ENCODE measurements around the gene DEPDC7. TPM values are rescaled to one million over a fixed set of nuclear protein-coding genes. Genes with fewer than 3 reads are reported as not detected.
A peak's percentile ranks its signal among the peaks of the same experiment; 100 is the strongest.

The DEPDC7 gene
- total and polyA plus RNA-seq, 4 donors = 3.1 to 12.7 (median 5.5) TPM

GRCh38 chr11:33065445-33066178 is 49.9 kb downstream of the DEPDC7 start:
- Histone ChIP-seq H3K9me3 (ENCODE audit: control insufficient read depth, insufficient read depth, low read length) (no peaks in the 10 kb centered on the region), H3K27me3 (ENCODE audit: control insufficient read depth, insufficient read depth, low read length) (no peaks in the 10 kb centered on the region), H3K4me3 (ENCODE audit: low read depth, low read length) (no peak overlapping the region), H3K27ac (ENCODE audit: low read depth, low read length) (no peak overlapping the region), H3K36me3 (ENCODE audit: control insufficient read depth, insufficient read depth, low read length) (peaks cover 57% of the 10 kb centered on the region), H3K4me1 (ENCODE audit: control insufficient read depth, insufficient read depth, low read length) (peaks cover 4% of the 10 kb centered on the region)
- 58% methylated on average over 13 of the region's 22 CpGs for WGBS (ENCODE audit: insufficient coverage)
- peak in 5 of 6 donors; percentile 10 to 76 (median 26) for DNase-seq (ENCODE audit: low read depth in 4 of 6, low spot score in 6 of 6)

- Histone ChIP-seq H3K36me3 (ENCODE audit: control insufficient read depth, insufficient read depth, low read length) (peaks cover 68% of the 10 kb centered on the region), H3K4me1 (ENCODE audit: control insufficient read depth, insufficient read depth, low read length) (peaks cover 4% of the 10 kb centered on the region), H3K9me3 (ENCODE audit: control insufficient read depth, insufficient read depth, low read length) (no peaks in the 10 kb centered on the region), H3K4me3 (ENCODE audit: low read depth, low read length) (no peak overlapping the region), H3K27ac (ENCODE audit: low read depth, low read length) (no peak overlapping the region), H3K27me3 (ENCODE audit: control insufficient read depth, insufficient read depth, low read length) (no peaks in the 10 kb centered on the region)
- WGBS (ENCODE audit: insufficient coverage) = 98% methylated on average over 3 of the region's 3 CpGs
- DNase-seq (ENCODE audit: low read depth in 4 of 6, low spot score in 6 of 6) = no peak
Measured at GRCh38 chr11:33067294-33067693, 51.6 kb downstream of the DEPDC7 start.

GRCh38 chr11:33068611-33069340 is 53.1 kb downstream of the DEPDC7 start:
- Histone ChIP-seq H3K9me3 (ENCODE audit: control insufficient read depth, insufficient read depth, low read length) (no peaks in the 10 kb centered on the region), H3K27ac (ENCODE audit: low read depth, low read length) (no peak overlapping the region), H3K4me1 (ENCODE audit: control insufficient read depth, insufficient read depth, low read length) (peaks cover 4% of the 10 kb centered on the region), H3K4me3 (ENCODE audit: low read depth, low read length) (no peak overlapping the region), H3K27me3 (ENCODE audit: control insufficient read depth, insufficient read depth, low read length) (no peaks in the 10 kb centered on the region), H3K36me3 (ENCODE audit: control insufficient read depth, insufficient read depth, low read length) (peaks cover 74% of the 10 kb centered on the region)
- DNase-seq (ENCODE audit: low read depth in 4 of 6, low spot score in 6 of 6) = no peak
- 100% methylated on average over 11 of the region's 17 CpGs for WGBS (ENCODE audit: insufficient coverage)

- no peaks in the 10 kb centered on the region for H3K4me1 ChIP-seq (ENCODE audit: control insufficient read depth, insufficient read depth, low read length)
- H3K27ac ChIP-seq (ENCODE audit: low read depth, low read length) = no peak overlapping the region
- H3K27me3 ChIP-seq (ENCODE audit: control insufficient read depth, insufficient read depth, low read length) = no peaks in the 10 kb centered on the region
- H3K9me3 ChIP-seq (ENCODE audit: control insufficient read depth, insufficient read depth, low read length) = no peaks in the 10 kb centered on the region
- H3K36me3 ChIP-seq (ENCODE audit: control insufficient read depth, insufficient read depth, low read length) = peaks cover 74% of the 10 kb centered on the region
- no peak for DNase-seq (ENCODE audit: low read depth in 4 of 6, low spot score in 6 of 6)
- no peak overlapping the region for H3K4me3 ChIP-seq (ENCODE audit: low read depth, low read length)
- WGBS (ENCODE audit: insufficient coverage) = 90% methylated on average over 2 of the region's 8 CpGs
Measured at GRCh38 chr11:33072465-33072864, 56.8 kb downstream of the DEPDC7 start.

Small RNAs within 50 kb of the gene (small RNA-seq; reads per million reads assigned to genes)
- not detected for gene RF00019 (ENCODE audit: low replicate concordance)

Other genes starting within 250 kb of the DEPDC7 start
- under 1 TPM in 1 of 2 donors, not detected in 1; 0.06 TPM for gene CCDC73, start 221.2 kb upstream of the DEPDC7 start, total RNA-seq
- gene CCDC73, start 221.2 kb upstream of the DEPDC7 start, polyA plus RNA-seq (ENCODE audit: insufficient read length in 2 of 2) = under 1 TPM; 0.33 to 0.36 TPM
- gene PRRG4, start 186.0 kb upstream of the DEPDC7 start, total RNA-seq = 1 to 10 TPM in 1 of 2 donors, under 1 TPM in 1; 0.61 to 1.6 TPM
- gene PRRG4, start 186.0 kb upstream of the DEPDC7 start, polyA plus RNA-seq (ENCODE audit: insufficient read length in 2 of 2) = under 1 TPM; 0.84 to 0.98 TPM
- gene QSER1, start 123.1 kb upstream of the DEPDC7 start, total RNA-seq = 10 to 100 TPM; 51.2 to 55.4 TPM
- gene QSER1, start 123.1 kb upstream of the DEPDC7 start, polyA plus RNA-seq (ENCODE audit: insufficient read length in 2 of 2) = 10 to 100 TPM; 19.6 to 28.7 TPM
- 10 to 100 TPM; 16.7 to 33.4 TPM for gene TCP11L1, start 23.7 kb downstream of the DEPDC7 start, total RNA-seq
- gene TCP11L1, start 23.7 kb downstream of the DEPDC7 start, polyA plus RNA-seq (ENCODE audit: insufficient read length in 2 of 2) = 10 to 100 TPM; 15.1 to 19.8 TPM
- 10 to 100 TPM; 24.3 to 43.1 TPM for gene CSTF3, start 145.6 kb downstream of the DEPDC7 start, total RNA-seq
- gene CSTF3, start 145.6 kb downstream of the DEPDC7 start, polyA plus RNA-seq (ENCODE audit: insufficient read length in 2 of 2) = 10 to 100 TPM; 67.3 to 75.3 TPM
- gene HIPK3, start 241.5 kb downstream of the DEPDC7 start, total RNA-seq = 100 to 1,000 TPM; 131 to 169 TPM
- gene HIPK3, start 241.5 kb downstream of the DEPDC7 start, polyA plus RNA-seq (ENCODE audit: insufficient read length in 2 of 2) = 10 to 100 TPM; 26.1 to 36.4 TPM